Transverse colon (tissue), 3 donors: Measurements from ENCODE around the gene SUN2.

Source experiments
- CTCF ChIP-seq, 5 experiments: fragments of 200-600 bp in 3 of 5; fragments of 450-650 bp in 2 of 5; sonication (generic) in 3 of 5; IDR thresholded peaks; 1 replicate in 2 of 5; 2 replicates in 3 of 5; pipeline ENCODE4 v1.5.1; 2016 to 2017; ENCODE audit warnings: antibody characterized with exemption in 5 of 5, inconsistent platforms in 3 of 5, mild to moderate bottlenecking in 2 of 5, moderate library complexity in 1 of 5
- EP300 ChIP-seq: sonication (generic); formaldehyde crosslinking; IDR thresholded peaks from one replicate; pipeline ENCODE4 v1.6.1; 2017; ENCODE audit warnings: antibody characterized with exemption, low read depth
- POLR2A ChIP-seq: fragments of 450-650 bp; IDR thresholded peaks from one replicate; pipeline ENCODE4 v1.6.1; 2016; ENCODE audit warnings: antibody characterized with exemption, mild to moderate bottlenecking, moderate library complexity

- no peak for TF ChIP-seq CTCF (IDR thresholded peaks at IDR 0.05)
- no peak for TF ChIP-seq POLR2A
- TF ChIP-seq EP300: no peak
Measured at GRCh38 chr22:38777087-38777671, 21.4 kb upstream of the SUN2 start.
